Transverse colon (tissue), 4 donors: ENCODE measurements around the gene CDH24. TPM values are rescaled to one million over a fixed set of nuclear protein-coding genes. Genes with fewer than 3 reads are reported as not detected.

ENCODE experiments used
- DNase-seq: peaks from one replicate; pipeline ENCODE4 v3.0.0-alpha.2; 2019
- H3K27ac ChIP-seq, 4 donors: fragments of 200-600 bp; sonication (generic); 2 replicates each; pipeline ENCODE4 v1.5.1; 2016 to 2018; ENCODE audit warnings: inconsistent platforms in 4 of 4
- H3K27me3 ChIP-seq: fragments of 200-600 bp; sonication (generic); 2 replicates; pipeline ENCODE4 v1.5.1; 2017; ENCODE audit warnings: inconsistent platforms
- H3K36me3 ChIP-seq, 4 donors: fragments of 200-600 bp; sonication (generic); 2 replicates each; pipeline ENCODE4 v1.5.1; 2017 to 2019; ENCODE audit warnings: inconsistent platforms in 4 of 4
- H3K4me1 ChIP-seq, 4 donors: fragments of 200-600 bp; sonication (generic); 2 replicates each; pipeline ENCODE4 v1.5.1; 2017 to 2020; ENCODE audit warnings: inconsistent platforms in 4 of 4
- H3K4me3 ChIP-seq, 4 donors: fragments of 200-600 bp; sonication (generic); 1 replicate in 1 of 4; 2 replicates in 3 of 4; pipeline versions ENCODE4 v1.5.1 to v1.6.1; 2017 to 2019; ENCODE audit warnings: inconsistent platforms in 4 of 4
- H3K9me3 ChIP-seq, 2 donors: fragments of 200-600 bp; sonication (generic); 2 replicates each; pipeline ENCODE4 v1.5.1; 2017 to 2019; ENCODE audit warnings: inconsistent platforms in 2 of 2
- CTCF ChIP-seq, 5 experiments: fragments of 200-600 bp in 3 of 5; fragments of 450-650 bp in 2 of 5; sonication (generic) in 3 of 5; IDR thresholded peaks; 1 replicate in 2 of 5; 2 replicates in 3 of 5; pipeline ENCODE4 v1.5.1; 2016 to 2017; ENCODE audit warnings: antibody characterized with exemption in 5 of 5, inconsistent platforms in 3 of 5, mild to moderate bottlenecking in 2 of 5, moderate library complexity in 1 of 5
- EP300 ChIP-seq: sonication (generic); formaldehyde crosslinking; IDR thresholded peaks from one replicate; pipeline ENCODE4 v1.6.1; 2017; ENCODE audit warnings: antibody characterized with exemption, low read depth
- POLR2A ChIP-seq: fragments of 450-650 bp; IDR thresholded peaks from one replicate; pipeline ENCODE4 v1.6.1; 2016; ENCODE audit warnings: antibody characterized with exemption, mild to moderate bottlenecking, moderate library complexity
- POLR2AphosphoS5 ChIP-seq, 3 donors: sonication (generic); formaldehyde crosslinking; IDR thresholded peaks; one replicate each; pipeline ENCODE4 v1.6.1; 2016; ENCODE audit warnings: antibody characterized with exemption in 3 of 3
- WGBS, 2 donors: methylation state at CpG; one replicate each; pipeline ENCODE4 v1.1.5; 2018; ENCODE audit warnings: low coverage in 1 of 2; 5-methylcytosine and 5-hydroxymethylcytosine counted together
- in situ Hi-C, 4 donors: fragments of 200-750 bp; cut with MboI; loops; one replicate each; pipeline versions ENCODE4 v1.15.0 to v1.15.1; 2017; ENCODE audit warnings: low sequenced_read_pairs in 3 of 4, low pct_ligation_motif_present in 1 of 4, low pct_unique_long_range_greater_than_20kb in 1 of 4
- intact Hi-C: fragments of 100-400 bp; cut with DNase I; formaldehyde crosslinking; loops from one replicate; pipeline ENCODE4 v1.15.1; 2023; ENCODE audit warnings: low total_unique reads
- total RNA-seq, 4 donors: library from RNA; depleted of rRNA; stranded (reverse); fragments of >200 nt; gene quantifications; one replicate each; pipeline ENCODE4 v1.1.0, GENCODE V29; 2016

CDH24 gene
- total RNA-seq, 4 donors from 2014 or later = 1.2 to 6.0 (median 4.2) TPM

- in situ Hi-C loops = no loop called here
- Histone ChIP-seq H3K27me3 (no peaks in the 10 kb centered on the region), H3K9me3 (no peaks in the 10 kb centered on the region), H3K4me3 (no peak overlapping the region), H3K27ac (no peak overlapping the region), H3K4me1 (peaks cover 10 to 26% (median 17%) of the 10 kb centered on the region in 4 donors), H3K36me3 (peaks cover 0 to 15% (median 7%) of the 10 kb centered on the region in 4 donors)
- WGBS, 2 donors = 61% methylated on average over 3 of the region's 6 CpGs; no CpG with 5 or more reads in 1 of the 2 donors
- TF ChIP-seq POLR2AphosphoS5 (IDR thresholded peaks at IDR 0.05) = no peak
- no peak for TF ChIP-seq POLR2A
- TF ChIP-seq CTCF (IDR thresholded peaks at IDR 0.05) = no peak
- TF ChIP-seq EP300 = no peak
- intact Hi-C loops = no loop called here
- no peak for DNase-seq
These were observed 1.6 kb downstream of the CDH24 start for GRCh38 chr14:23055621-23056144.

GRCh38 chr14:23055147-23055550 lies 2.2 kb downstream of the CDH24 start:
- in situ Hi-C loops (no loop called here), intact Hi-C loops (no loop called here)
- H3K36me3 ChIP-seq = peaks cover 0 to 10% (median 5%) of the 10 kb centered on the region in 4 donors
- peaks cover 10 to 26% (median 17%) of the 10 kb centered on the region in 4 donors for H3K4me1 ChIP-seq
- 94 to 98% methylated on average over 7 to 12 of the region's 12 CpGs for WGBS, 2 donors
- H3K9me3 ChIP-seq = no peaks in the 10 kb centered on the region
- H3K4me3 ChIP-seq = no peak overlapping the region
- no peak overlapping the region for H3K27ac ChIP-seq
- H3K27me3 ChIP-seq = no peaks in the 10 kb centered on the region
- no peak for TF ChIP-seq CTCF (IDR thresholded peaks at IDR 0.05)
- no peak for TF ChIP-seq POLR2A
- no peak for TF ChIP-seq POLR2AphosphoS5 (IDR thresholded peaks at IDR 0.05)
- no peak for TF ChIP-seq EP300
- no peak for DNase-seq

GRCh38 chr14:23054000-23054811 lies 3.1 kb downstream of the CDH24 start:
- 77% methylated on average over 16 of the region's 17 CpGs; no CpG with 5 or more reads in 1 of the 2 donors for WGBS, 2 donors
- intact Hi-C loops = no loop called here

More at GRCh38 chr14:23054000-23054811, 3.1 kb downstream of the CDH24 start:
- in situ Hi-C loops = loop anchor here in 3 of 4 donors (5.0 kb wide), 2 partner anchors 62 to 67 kb away; no protein-coding TSS in a partner anchor
- Histone ChIP-seq H3K9me3 (no peaks in the 10 kb centered on the region), H3K27me3 (no peaks in the 10 kb centered on the region), H3K27ac (no peak overlapping the region), H3K4me1 (peaks cover 10 to 26% (median 17%) of the 10 kb centered on the region in 4 donors), H3K4me3 (no peak overlapping the region), H3K36me3 (peaks cover 0 to 4% (median under 1%) of the 10 kb centered on the region in 4 donors)
- TF ChIP-seq POLR2A = no peak
- no peak for TF ChIP-seq CTCF (IDR thresholded peaks at IDR 0.05)
- no peak for TF ChIP-seq EP300
- TF ChIP-seq POLR2AphosphoS5 (IDR thresholded peaks at IDR 0.05) = no peak
- DNase-seq = no peak
